Keratinocyte (primary cell): ENCODE data around the gene SIK2. TPM values are rescaled to one million over a fixed set of nuclear protein-coding genes. Genes with fewer than 3 reads are reported as not detected.

Experiments
- DNase-seq: peaks from one replicate; pipeline ENCODE4 v3.0.0-alpha.2; 2011; ENCODE audit warnings: low read depth, missing footprints, low spot score
- FAIRE-seq: peaks from 2 replicates; lab custom pipeline; 2011; peaks lifted over from hg19 to GRCh38; lab: Jason Lieb, UNC
- H2AFZ ChIP-seq: 2 replicates; pipeline ENCODE4 v1.6.0; 2012; ENCODE audit warnings: low read length, control low read depth, inconsistent platforms; ENCODE audit not compliant: control insufficient read depth
- H3K27ac ChIP-seq: 2 replicates; pipeline ENCODE4 v1.5.1; 2011; ENCODE audit warnings: low read length; ENCODE audit not compliant: control insufficient read depth, insufficient read depth
- H3K27me3 ChIP-seq: 3 replicates; pipeline ENCODE4 v1.6.0; 2011; ENCODE audit warnings: low read length; ENCODE audit not compliant: control insufficient read depth, insufficient read depth; ENCODE audit errors: extremely low read depth
- H3K36me3 ChIP-seq, 2 experiments: 2 replicates in 1 of 2; 3 replicates in 1 of 2; pipeline ENCODE4 v1.5.1; 2011; ENCODE audit warnings: low read length in 2 of 2, mild to moderate bottlenecking in 1 of 2; ENCODE audit not compliant: control insufficient read depth in 2 of 2, insufficient read depth in 2 of 2; ENCODE audit errors: extremely low read depth in 1 of 2
- H3K4me1 ChIP-seq: 3 replicates; pipeline ENCODE4 v1.5.1; 2011; ENCODE audit warnings: low read length; ENCODE audit not compliant: control insufficient read depth, insufficient read depth; ENCODE audit errors: extremely low read depth
- H3K4me2 ChIP-seq: 3 replicates; pipeline ENCODE4 v1.6.0; 2011; ENCODE audit warnings: low read depth, low read length; ENCODE audit not compliant: control insufficient read depth, insufficient read depth; ENCODE audit errors: extremely low read depth
- H3K4me3 ChIP-seq, 3 experiments: fragments of 200-600 bp in 1 of 3; sonication (generic) in 1 of 3; 2 replicates in 2 of 3; 3 replicates in 1 of 3; pipeline ENCODE4 v1.5.1; 2011 to 2016; ENCODE audit warnings: low read length in 3 of 3, mild to moderate bottlenecking in 3 of 3, control low read depth in 2 of 3, inconsistent platforms in 1 of 3, low read depth in 1 of 3, mixed read lengths in 1 of 3, mixed run types in 1 of 3, moderate library complexity in 1 of 3; ENCODE audit not compliant: control insufficient read depth in 2 of 3, insufficient read depth in 2 of 3; ENCODE audit errors: extremely low read depth in 1 of 3
- H3K79me2 ChIP-seq: 2 replicates; pipeline ENCODE4 v1.6.0; 2012; ENCODE audit warnings: low read length; ENCODE audit not compliant: control insufficient read depth, insufficient read depth
- H3K9ac ChIP-seq: 3 replicates; pipeline ENCODE4 v1.6.0; 2011; ENCODE audit warnings: low read length; ENCODE audit not compliant: control insufficient read depth, insufficient read depth; ENCODE audit errors: extremely low read depth
- H3K9me1 ChIP-seq: 3 replicates; pipeline ENCODE4 v1.6.0; 2011; ENCODE audit warnings: low read length; ENCODE audit not compliant: control insufficient read depth, insufficient read depth; ENCODE audit errors: extremely low read depth
- H3K9me3 ChIP-seq: 2 replicates; pipeline ENCODE4 v1.5.1; 2012; ENCODE audit warnings: low read depth, low read length; ENCODE audit not compliant: control insufficient read depth
- H4K20me1 ChIP-seq: 3 replicates; pipeline ENCODE4 v1.6.0; 2011; ENCODE audit warnings: low read length; ENCODE audit not compliant: control insufficient read depth, insufficient read depth; ENCODE audit errors: extremely low read depth
- CTCF ChIP-seq, 3 experiments: IDR thresholded peaks in 1 of 3; conservative IDR thresholded peaks in 1 of 3; optimal IDR thresholded peaks in 1 of 3; 2 replicates in 2 of 3; 3 replicates in 1 of 3; pipeline versions ENCODE3 to v1.5.1; 2011; ENCODE audit warnings: low read length in 3 of 3, mild to moderate bottlenecking in 3 of 3, moderate library complexity in 2 of 3, control low read depth in 1 of 3, inconsistent platforms in 1 of 3; ENCODE audit not compliant: insufficient read depth in 2 of 3; ENCODE audit errors: extremely low read depth in 1 of 3
- EZH2 ChIP-seq: IDR thresholded peaks from one replicate; pipeline ENCODE4 v1.6.1; 2012; ENCODE audit warnings: inconsistent platforms, mild to moderate bottlenecking, low read length, moderate library complexity
- dilution Hi-C: fragments of 300-500 bp; cut with MboI; formaldehyde crosslinking; loops from one replicate; pipeline ENCODE4 v1.7.0; 2020; ENCODE audit warnings: low sequenced_read_pairs; ENCODE audit not compliant: extremely low pct_ligation_motif_present
- polyA plus RNA-seq, 5 experiments: library from polyadenylated mRNA; depleted of rRNA in 3 of 5; stranded (reverse) in 3 of 5; stranded (forward) in 1 of 5; unstranded in 1 of 5; fragments of >200 nt; gene quantifications; 1 replicate in 1 of 5; 2 replicates in 3 of 5; 3 replicates in 1 of 5; pipeline versions ENCODE4 v1.2.1 to v1.2.3, GENCODE V29; 2011 to 2012; ENCODE audit warnings: missing spikeins in 2 of 5, low read depth in 1 of 5, low replicate concordance in 1 of 5

The SIK2 gene
- polyA plus RNA-seq, 1 donor (not counting 4 experiments of a cell fraction or from before 2014, with no cell fraction given) = 10.0 TPM

DNA sequence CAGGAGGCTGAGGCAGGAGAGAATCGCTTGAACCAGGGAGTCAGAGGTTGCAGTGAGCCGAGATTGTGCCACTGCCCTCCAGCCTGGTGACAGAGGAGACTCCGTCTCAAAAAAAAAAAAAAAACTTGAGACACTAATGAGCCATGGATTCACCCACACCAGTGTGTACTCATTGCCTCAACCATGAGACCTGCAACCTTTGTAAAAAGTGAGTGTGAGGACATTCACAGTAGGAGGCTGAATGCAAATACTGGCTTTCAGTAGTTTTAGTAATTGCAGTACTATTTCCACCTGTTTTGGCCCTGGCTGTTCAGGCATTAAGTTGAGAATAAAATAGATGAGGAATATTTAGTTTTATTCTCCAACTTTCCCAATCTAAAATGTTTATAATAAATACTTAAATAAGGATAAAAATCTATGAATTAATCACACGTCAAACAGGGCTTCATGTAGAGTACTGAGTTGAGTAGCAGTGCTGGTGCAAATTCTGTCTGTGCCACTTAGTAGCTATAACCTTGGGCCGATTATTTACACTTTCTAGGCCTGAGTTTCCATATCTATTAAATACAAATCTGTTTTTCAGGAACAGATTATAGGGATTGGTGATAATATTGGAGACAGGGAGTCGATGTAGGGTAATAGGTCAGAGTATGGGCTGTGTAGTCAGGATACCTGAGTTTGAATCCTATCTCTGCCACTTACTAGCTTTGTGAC lies 91.1 kb downstream of the SIK2 start:
- Histone ChIP-seq H2AFZ (no peak overlapping the region), H3K27ac (no peak overlapping the region), H4K20me1 (no peaks in the 10 kb centered on the region), H3K4me1 (no peaks in the 10 kb centered on the region), H3K79me2 (peaks cover 2% of the 10 kb centered on the region), H3K4me2 (no peak overlapping the region), H3K9me3 (no peaks in the 10 kb centered on the region), H3K27me3 (no peaks in the 10 kb centered on the region), H3K9me1 (no peaks in the 10 kb centered on the region), H3K9ac (no peak overlapping the region), H3K4me3 (no peak overlapping the region), H3K36me3 (peaks cover 2 to 7% of the 10 kb centered on the region in 2 experiments)
- FAIRE-seq (no peak), DNase-seq (no peak)
- dilution Hi-C loops = no loop called here
- no peak for TF ChIP-seq CTCF (optimal IDR thresholded peaks at IDR 0.05 in 1 of 3, IDR thresholded peaks at IDR 0.05 in 1 of 3, conservative IDR thresholded peaks at IDR 0.05 in 1 of 3; ENCODE audit: extremely low read depth in 1 of 3, insufficient read depth in 2 of 3, low read length in 3 of 3)
- TF ChIP-seq EZH2 = no peak

DNA sequence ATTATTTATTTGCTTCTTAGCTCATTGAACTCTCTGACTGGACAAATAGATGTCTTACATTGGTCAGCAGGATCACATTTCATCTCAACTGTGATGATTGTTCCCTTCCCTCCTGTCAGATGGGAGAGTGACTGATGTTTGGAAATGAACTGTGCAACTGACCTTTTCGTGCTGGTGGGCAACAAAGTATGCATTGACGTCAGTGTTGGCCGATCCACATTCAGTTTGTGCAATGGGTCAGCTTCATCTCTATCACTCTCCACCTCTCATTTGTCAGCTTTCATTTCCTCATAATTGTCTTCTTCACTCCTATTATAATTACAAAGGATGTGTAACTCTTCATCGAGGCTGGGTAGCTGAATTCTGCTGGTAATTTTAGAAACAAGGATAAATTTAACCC lies 92.6 kb downstream of the SIK2 start:
- H3K4me3 ChIP-seq = no peak overlapping the region
- no peak overlapping the region for H3K9ac ChIP-seq
- H3K27me3 ChIP-seq = no peaks in the 10 kb centered on the region
- dilution Hi-C loops = no loop called here
- no peak overlapping the region for H2AFZ ChIP-seq
- no peaks in the 10 kb centered on the region for H3K4me1 ChIP-seq
- H3K36me3 ChIP-seq = no peaks in the 10 kb centered on the region
- peaks cover 2% of the 10 kb centered on the region for H3K79me2 ChIP-seq
- TF ChIP-seq EZH2 = no peak
- no peaks in the 10 kb centered on the region for H4K20me1 ChIP-seq
- DNase-seq (no peak), FAIRE-seq (no peak)
- no peak overlapping the region for H3K27ac ChIP-seq
- no peak overlapping the region for H3K4me2 ChIP-seq
- H3K9me3 ChIP-seq = no peaks in the 10 kb centered on the region
- no peaks in the 10 kb centered on the region for H3K9me1 ChIP-seq
